ENCODE measurements around the gene FAM193A.
A peak's percentile ranks its signal among the peaks of the same experiment; 100 is the strongest.
"Not testable (repeated sequence)": the region's sequence is repeated elsewhere in the genome, so short reads cannot be mapped to it uniquely, and the experiment has no call there.

The FAM193A gene

GRCh38 chr4:2630556-2631273 is 94.3 kb downstream of the FAM193A start:
- H3K4me3 Mint-ChIP-seq: no peak overlapping the region
- H3K9me3 Mint-ChIP-seq: no peaks in the 10 kb centered on the region
- peaks cover 2% of the 10 kb centered on the region for H3K4me1 Mint-ChIP-seq (ENCODE audit: low read depth)
- H3K27ac Mint-ChIP-seq: no peak overlapping the region
- H3K36me3 Mint-ChIP-seq (ENCODE audit: low read depth): peaks cover 9% of the 10 kb centered on the region
- H3K27me3 Mint-ChIP-seq (ENCODE audit: low read depth): no peaks in the 10 kb centered on the region

DNA sequence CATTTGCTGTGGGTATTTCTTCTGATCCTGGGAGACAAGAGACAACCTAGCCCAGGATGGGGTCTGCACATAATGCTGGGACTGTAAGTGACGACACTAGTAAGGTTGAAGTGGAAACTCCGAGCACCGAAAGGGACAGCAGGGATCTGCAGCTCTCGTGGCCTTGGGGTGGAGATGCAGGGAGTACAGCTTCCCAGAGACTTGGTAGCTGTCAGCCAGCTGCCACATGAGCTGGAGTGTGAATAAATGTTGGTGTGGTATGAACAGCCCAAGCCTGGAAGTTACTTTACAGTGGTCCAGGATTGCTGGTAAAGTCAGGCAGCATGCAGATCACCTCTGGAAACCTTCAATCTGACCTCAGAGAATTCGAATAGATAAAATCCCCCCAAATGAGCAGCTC is 97.6 kb downstream of the FAM193A start:
- Mint-ChIP-seq H3K4me1 (ENCODE audit: low read depth) (peaks cover 2% of the 10 kb centered on the region), H3K27ac (no peak overlapping the region), H3K36me3 (ENCODE audit: low read depth) (peaks cover 13% of the 10 kb centered on the region)

DNA sequence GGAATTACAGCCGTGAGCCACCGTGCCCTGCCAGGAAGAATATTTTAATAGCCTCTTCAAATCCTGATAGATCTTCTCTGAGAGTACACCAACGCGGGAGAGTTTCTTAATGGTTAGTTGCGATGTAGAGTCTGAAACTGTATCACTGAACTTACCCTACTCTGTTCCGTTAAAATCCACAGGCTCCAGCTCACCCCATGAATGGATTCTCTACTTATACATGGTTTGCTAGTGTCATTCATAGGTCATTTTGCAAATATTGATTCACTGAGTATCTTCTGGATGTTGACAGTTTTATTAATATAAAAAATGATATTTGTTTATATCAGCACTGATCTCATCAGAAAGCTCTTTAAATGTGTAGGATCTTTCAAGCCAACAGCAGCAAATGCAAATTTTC is 99.9 kb downstream of the FAM193A start:
- Mint-ChIP-seq H3K27me3 (ENCODE audit: low read depth) (no peaks in the 10 kb centered on the region), H3K36me3 (ENCODE audit: low read depth) (peaks cover 20% of the 10 kb centered on the region), H3K4me3 (no peak overlapping the region), H3K4me1 (ENCODE audit: low read depth) (peaks cover 2% of the 10 kb centered on the region), H3K27ac (no peak overlapping the region), H3K9me3 (no peaks in the 10 kb centered on the region)

More for the DNA sequence above, 97.6 kb downstream of the FAM193A start:
- Mint-ChIP-seq H3K4me3 (no peak overlapping the region), H3K27me3 (ENCODE audit: low read depth) (no peaks in the 10 kb centered on the region), H3K9me3 (no peaks in the 10 kb centered on the region)

DNA sequence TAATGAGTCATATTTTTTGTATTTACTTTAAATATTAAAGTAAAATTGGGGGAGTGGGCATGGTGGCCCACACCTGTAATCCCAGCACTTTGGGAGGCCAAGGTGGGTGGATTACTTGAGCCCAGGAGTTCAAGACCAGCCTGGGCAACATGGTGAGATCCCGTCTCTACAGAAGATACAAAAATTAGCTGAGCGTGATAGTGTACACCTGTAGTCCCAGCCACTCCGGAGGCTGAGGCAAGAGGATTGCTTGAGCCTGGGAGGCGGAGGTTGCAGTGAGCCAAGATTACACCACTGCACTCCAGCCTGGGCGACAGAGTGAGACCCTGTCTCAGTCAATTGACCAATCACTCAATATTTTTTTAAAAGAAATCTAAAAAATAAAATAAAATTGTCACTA is 100.5 kb downstream of the FAM193A start:
- H3K4me1 Mint-ChIP-seq (ENCODE audit: low read depth); H3K4me3 Mint-ChIP-seq; H3K27ac Mint-ChIP-seq; H3K9me3 Mint-ChIP-seq; H3K27me3 Mint-ChIP-seq (ENCODE audit: low read depth): not testable (repeated sequence)
- peaks cover 17% of the 10 kb centered on the region for H3K36me3 Mint-ChIP-seq (ENCODE audit: low read depth)

DNA sequence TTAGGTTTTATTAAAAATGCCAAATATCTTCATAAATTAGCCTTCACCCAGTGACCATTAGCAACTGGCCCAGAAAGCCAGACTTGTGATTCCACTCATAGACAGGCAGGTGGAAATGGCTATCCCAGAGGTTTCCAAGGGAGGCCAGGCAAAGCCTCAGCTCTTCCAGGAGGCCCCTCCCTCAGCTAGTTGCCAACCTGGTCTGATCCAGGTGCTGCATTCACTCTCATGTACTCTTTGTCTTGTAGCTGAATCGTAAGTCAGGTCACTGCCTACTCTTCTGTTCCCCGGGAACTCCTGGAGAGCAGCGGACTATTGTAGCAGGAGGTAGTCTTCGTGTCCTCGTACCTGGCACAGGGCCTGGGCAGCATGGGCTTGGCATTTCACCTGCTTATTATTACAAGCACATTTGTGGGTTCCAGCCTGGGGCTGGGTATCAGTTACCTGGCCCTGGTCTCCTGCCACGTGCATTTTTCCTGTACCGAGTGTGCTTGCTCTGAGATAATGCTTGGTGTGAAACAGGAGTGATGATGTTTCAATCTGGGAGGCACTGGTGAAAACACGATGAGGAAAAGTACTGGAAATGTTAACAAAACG is 101.6 kb downstream of the FAM193A start:
- Mint-ChIP-seq H3K4me3 (no peak overlapping the region), H3K9me3 (no peaks in the 10 kb centered on the region), H3K4me1 (ENCODE audit: low read depth) (peaks cover 2% of the 10 kb centered on the region), H3K27me3 (ENCODE audit: low read depth) (no peaks in the 10 kb centered on the region), H3K36me3 (ENCODE audit: low read depth) (peaks cover 19% of the 10 kb centered on the region), H3K27ac (no peak overlapping the region)

GRCh38 chr4:2638730-2639129 is 102.3 kb downstream of the FAM193A start:
- H3K27me3 Mint-ChIP-seq (ENCODE audit: low read depth): no peaks in the 10 kb centered on the region
- H3K36me3 Mint-ChIP-seq (ENCODE audit: low read depth): peaks cover 24% of the 10 kb centered on the region
- H3K27ac Mint-ChIP-seq: no peak overlapping the region
- H3K9me3 Mint-ChIP-seq: no peaks in the 10 kb centered on the region
- H3K4me3 Mint-ChIP-seq: no peak overlapping the region
- peaks cover 2% of the 10 kb centered on the region for H3K4me1 Mint-ChIP-seq (ENCODE audit: low read depth)

- no peaks in the 10 kb centered on the region for H3K9me3 Mint-ChIP-seq
- no peaks in the 10 kb centered on the region for H3K27me3 Mint-ChIP-seq (ENCODE audit: low read depth)
- H3K27ac Mint-ChIP-seq: no peak overlapping the region
- H3K4me1 Mint-ChIP-seq (ENCODE audit: low read depth): no peaks in the 10 kb centered on the region
- H3K4me3 Mint-ChIP-seq: no peak overlapping the region
- peaks cover 31% of the 10 kb centered on the region for H3K36me3 Mint-ChIP-seq (ENCODE audit: low read depth)
Observed at GRCh38 chr4:2642968-2643367, 106.5 kb downstream of the FAM193A start.

DNA sequence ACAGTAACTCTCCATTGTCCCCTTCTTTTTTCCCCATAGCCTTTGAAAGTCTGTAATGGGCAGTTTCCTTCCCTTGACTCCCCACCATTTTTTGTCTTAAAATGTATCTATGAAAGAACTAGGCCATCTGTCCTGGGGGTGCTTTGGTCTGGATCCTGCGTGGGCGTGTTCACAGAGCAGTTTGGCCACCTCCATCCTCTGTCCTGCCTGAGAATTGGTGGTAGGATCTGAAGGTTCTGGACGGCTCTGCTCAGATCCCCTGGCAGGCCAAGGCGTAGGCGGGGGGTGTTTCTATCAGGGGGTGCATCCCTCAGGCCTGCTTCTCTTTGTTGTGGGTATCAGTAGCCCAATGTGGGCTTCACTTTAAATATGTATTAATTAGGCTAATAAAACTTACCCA is 107.1 kb downstream of the FAM193A start:
- Mint-ChIP-seq H3K4me1 (ENCODE audit: low read depth) (no peaks in the 10 kb centered on the region), H3K4me3 (no peak overlapping the region), H3K36me3 (ENCODE audit: low read depth) (peaks cover 37% of the 10 kb centered on the region), H3K9me3 (no peaks in the 10 kb centered on the region), H3K27me3 (ENCODE audit: low read depth) (no peaks in the 10 kb centered on the region), H3K27ac (no peak overlapping the region)

DNA sequence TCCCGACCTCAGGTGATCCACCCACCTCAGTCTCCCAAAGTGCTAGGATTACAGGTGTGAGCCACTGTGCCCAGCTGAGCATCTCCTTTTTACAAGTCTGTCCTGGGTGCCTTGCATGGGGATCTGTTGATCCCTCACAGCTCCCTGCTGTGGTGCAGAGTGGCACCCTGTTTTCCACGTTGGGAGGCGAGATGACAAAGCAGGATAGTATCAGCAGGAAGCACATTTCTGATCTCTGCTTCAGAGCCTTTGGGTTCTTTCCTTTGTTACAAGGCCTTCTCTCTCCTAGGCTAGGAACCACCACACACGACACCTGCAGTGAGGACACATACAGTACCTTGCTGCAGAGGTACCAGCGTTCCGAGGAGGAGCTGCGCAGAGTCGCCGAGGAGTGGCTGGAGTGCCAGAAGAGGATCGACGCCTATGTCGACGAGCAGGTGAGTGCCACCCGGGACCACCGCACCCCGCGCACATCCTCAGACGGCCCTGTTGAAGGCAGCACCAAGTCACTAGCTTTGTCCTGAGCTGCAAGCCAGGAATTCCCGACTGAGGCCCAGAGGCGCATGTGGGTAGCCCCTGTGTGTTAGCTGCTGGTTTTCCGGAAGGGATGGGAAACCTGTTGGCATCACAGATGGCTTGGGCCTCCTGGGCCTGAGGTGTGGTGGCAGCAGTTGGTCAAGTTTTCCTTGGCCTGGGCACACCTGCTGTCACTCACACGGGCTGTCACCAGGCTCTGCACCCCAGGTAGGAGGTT is 110.1 kb downstream of the FAM193A start:
- H3K4me3 Mint-ChIP-seq: no peak overlapping the region
- no peak overlapping the region for H3K27ac Mint-ChIP-seq
- peaks cover 5% of the 10 kb centered on the region for H3K4me1 Mint-ChIP-seq (ENCODE audit: low read depth)
- H3K36me3 Mint-ChIP-seq (ENCODE audit: low read depth): peaks cover 32% of the 10 kb centered on the region
- H3K9me3 Mint-ChIP-seq: no peaks in the 10 kb centered on the region
- H3K27me3 Mint-ChIP-seq (ENCODE audit: low read depth): no peaks in the 10 kb centered on the region

DNA sequence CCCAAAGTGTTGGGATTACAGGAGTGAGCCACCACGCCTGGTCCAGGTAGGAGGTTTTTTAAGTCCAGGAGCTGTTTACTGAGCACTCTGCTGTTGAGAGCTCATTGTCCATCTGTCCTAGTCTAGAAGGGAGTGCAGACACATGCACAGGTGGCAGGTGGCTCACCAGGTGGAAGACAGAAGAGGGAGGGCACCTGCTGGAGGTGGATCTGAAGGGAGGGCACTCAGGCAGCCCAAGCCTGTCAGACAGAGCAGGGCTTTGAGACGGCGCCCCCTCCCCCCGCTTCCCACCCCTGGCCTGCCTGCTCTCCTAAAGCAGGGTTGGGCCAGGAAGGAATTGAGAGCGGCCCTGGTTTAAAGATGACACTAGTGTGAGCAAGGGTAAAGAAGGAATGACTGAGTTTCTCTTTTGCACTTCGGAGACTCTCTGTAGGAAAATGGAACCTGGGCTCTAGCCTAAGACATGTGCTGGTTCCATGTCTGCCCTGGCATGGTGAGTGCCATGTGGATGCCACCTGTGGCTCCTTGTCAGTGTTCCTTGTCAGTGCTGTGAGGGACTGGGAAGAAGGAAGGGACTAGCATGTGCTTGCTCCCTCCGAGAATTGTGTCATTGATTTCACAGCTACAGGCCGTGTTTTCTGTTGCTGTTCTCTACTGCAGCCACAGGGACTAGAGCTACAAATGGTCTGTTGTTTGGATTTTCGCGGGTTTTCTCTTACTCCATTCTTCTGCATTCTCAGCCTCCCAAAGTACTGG is 111.1 kb downstream of the FAM193A start:
- peaks cover 34% of the 10 kb centered on the region for H3K36me3 Mint-ChIP-seq (ENCODE audit: low read depth)
- H3K9me3 Mint-ChIP-seq: no peaks in the 10 kb centered on the region
- no peaks in the 10 kb centered on the region for H3K27me3 Mint-ChIP-seq (ENCODE audit: low read depth)
- H3K4me1 Mint-ChIP-seq (ENCODE audit: low read depth): peaks cover 15% of the 10 kb centered on the region
- H3K4me3 Mint-ChIP-seq: no peak overlapping the region
- H3K27ac Mint-ChIP-seq: no peak overlapping the region

DNA sequence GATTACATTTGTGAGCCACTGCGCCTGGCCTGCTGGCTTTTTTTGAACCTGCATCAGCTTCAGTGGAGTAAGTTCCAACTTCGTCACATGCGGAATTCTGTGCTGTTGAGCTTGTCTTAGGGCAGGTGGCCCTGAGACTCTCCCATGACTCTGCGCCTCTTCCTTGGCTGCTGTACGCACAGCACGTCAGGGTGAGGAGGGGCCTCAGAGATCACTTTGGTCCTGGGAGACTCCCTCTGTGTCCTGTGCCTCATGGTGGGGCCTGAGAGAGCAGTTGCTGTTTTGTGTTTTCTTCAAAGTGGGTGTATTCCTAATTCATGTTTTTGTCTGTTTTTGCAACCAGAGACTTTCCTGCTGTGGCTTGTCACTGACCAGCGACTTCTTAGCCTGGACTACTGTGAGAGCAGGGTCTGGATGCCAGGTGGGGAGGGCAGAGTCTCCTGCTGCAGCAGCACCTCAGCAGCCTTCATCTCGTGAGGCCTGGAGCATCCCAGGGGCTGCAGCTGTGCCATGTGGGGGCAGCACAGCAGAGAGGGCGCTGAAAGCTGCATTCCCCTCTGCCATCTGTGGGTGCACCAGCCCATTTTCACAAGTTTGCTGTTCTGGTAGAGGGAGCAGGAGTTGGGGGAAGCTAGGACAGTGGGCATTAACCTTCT is 111.8 kb downstream of the FAM193A start:
- Mint-ChIP-seq H3K27me3 (ENCODE audit: low read depth) (no peaks in the 10 kb centered on the region), H3K9me3 (no peaks in the 10 kb centered on the region), H3K4me1 (ENCODE audit: low read depth) (peaks cover 18% of the 10 kb centered on the region), H3K36me3 (ENCODE audit: low read depth) (peaks cover 36% of the 10 kb centered on the region), H3K4me3 (no peak overlapping the region), H3K27ac (no peak overlapping the region)

DNA sequence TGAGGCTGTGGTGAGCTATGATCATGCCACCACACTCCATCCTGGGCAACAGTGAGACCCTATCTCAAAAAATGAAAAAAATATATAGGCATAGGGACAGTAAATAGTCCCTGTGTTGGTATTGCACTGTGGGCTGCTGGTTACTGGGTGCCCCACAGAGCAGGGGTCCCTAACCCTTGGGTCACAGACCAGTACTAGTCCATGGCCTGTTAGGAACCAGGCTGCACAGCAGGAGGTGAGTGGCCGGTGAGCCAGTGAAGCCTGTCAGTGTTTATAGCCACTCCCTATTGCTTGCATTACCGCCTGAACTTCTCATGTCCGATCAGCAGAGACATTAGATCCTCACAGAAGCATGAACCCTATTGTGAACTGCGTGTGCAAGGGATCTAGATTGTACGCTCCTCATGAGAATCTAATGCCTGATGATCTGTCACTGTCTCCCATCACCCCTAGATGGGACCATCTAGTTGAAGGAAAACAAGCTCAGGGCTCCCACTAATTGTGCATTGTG is 113.2 kb downstream of the FAM193A start:
- H3K4me3 Mint-ChIP-seq: no peak overlapping the region
- H3K27me3 Mint-ChIP-seq (ENCODE audit: low read depth): no peaks in the 10 kb centered on the region
- peaks cover 18% of the 10 kb centered on the region for H3K4me1 Mint-ChIP-seq (ENCODE audit: low read depth)
- H3K36me3 Mint-ChIP-seq (ENCODE audit: low read depth): peaks cover 32% of the 10 kb centered on the region
- no peak overlapping the region for H3K27ac Mint-ChIP-seq
- no peaks in the 10 kb centered on the region for H3K9me3 Mint-ChIP-seq

GRCh38 chr4:2650276-2650675 is 113.8 kb downstream of the FAM193A start:
- Mint-ChIP-seq H3K27ac (peak overlapping the region; percentile 41), H3K4me3 (no peak overlapping the region), H3K27me3 (ENCODE audit: low read depth) (no peaks in the 10 kb centered on the region), H3K9me3 (no peaks in the 10 kb centered on the region), H3K4me1 (ENCODE audit: low read depth) (peaks cover 18% of the 10 kb centered on the region), H3K36me3 (ENCODE audit: low read depth) (peaks cover 30% of the 10 kb centered on the region)

- Mint-ChIP-seq H3K9me3 (no peaks in the 10 kb centered on the region), H3K4me1 (ENCODE audit: low read depth) (peaks cover 18% of the 10 kb centered on the region), H3K27me3 (ENCODE audit: low read depth) (no peaks in the 10 kb centered on the region), H3K36me3 (ENCODE audit: low read depth) (peaks cover 28% of the 10 kb centered on the region), H3K27ac (peak overlapping the region; percentile 10), H3K4me3 (no peak overlapping the region)
Observed at GRCh38 chr4:2651546-2651945, 115.1 kb downstream of the FAM193A start.

All from T-helper 1 cell treated with Interleukin-12 subunit alpha and Interleukin-12 subunit beta and Interleukin-4 antibody, amounts not matched to agents 30 μg/mL and 1 μg/mL, for 36 hours (primary cell).